Subcutaneous abdominal adipose tissue (tissue), 5 donors: ENCODE measurements around the gene ZNF18.
"Not testable (repeated sequence)": the region's sequence is repeated elsewhere in the genome, so short reads cannot be mapped to it uniquely, and the experiment has no call there.

Experiments used
- H3K27ac ChIP-seq: one replicate; pipeline ENCODE4 v1.7.0; 2013; ENCODE audit warnings: low read depth, mild to moderate bottlenecking, inconsistent platforms, low read length, moderate library complexity
- H3K27me3 ChIP-seq, 5 donors: one replicate each; pipeline ENCODE4 v1.7.0; 2013; ENCODE audit warnings: low read length in 5 of 5, inconsistent platforms in 1 of 5; ENCODE audit not compliant: control insufficient read depth in 5 of 5, insufficient read depth in 4 of 5
- H3K36me3 ChIP-seq, 5 donors: one replicate each; pipeline ENCODE4 v1.7.0; 2013; ENCODE audit warnings: low read length in 5 of 5; ENCODE audit not compliant: control insufficient read depth in 5 of 5, insufficient read depth in 5 of 5
- H3K4me1 ChIP-seq, 5 donors: one replicate each; pipeline ENCODE4 v1.7.0; 2013; ENCODE audit warnings: low read length in 5 of 5, mild to moderate bottlenecking in 3 of 5, moderate library complexity in 1 of 5; ENCODE audit not compliant: control insufficient read depth in 5 of 5, insufficient read depth in 5 of 5
- H3K4me3 ChIP-seq, 5 donors: one replicate each; pipeline ENCODE4 v1.7.0; 2013; ENCODE audit warnings: low read length in 5 of 5, low read depth in 1 of 5
- H3K9ac ChIP-seq, 5 donors: one replicate each; pipeline ENCODE4 v1.7.0; 2013; ENCODE audit warnings: low read length in 5 of 5, mild to moderate bottlenecking in 4 of 5, moderate library complexity in 3 of 5
- H3K9me3 ChIP-seq, 5 donors: one replicate each; pipeline ENCODE4 v1.7.0; 2013; ENCODE audit warnings: low read length in 5 of 5; ENCODE audit not compliant: control insufficient read depth in 5 of 5
- donor health status: healthy.
- donor health status: healthy.
- donor health status: healthy.
- donor health status: healthy.
- donor health status: healthy.

ZNF18 gene

GRCh38 chr17:11952610-11953009 is 44.7 kb downstream of the ZNF18 start:
- Histone ChIP-seq H3K36me3 (peaks cover 0 to 8% (median 5%) of the 10 kb centered on the region in 5 donors), H3K9me3 (peaks cover 4 to 25% (median 19%) of the 10 kb centered on the region in 5 donors), H3K4me1 (peaks cover 0 to 4% (median 0%) of the 10 kb centered on the region in 5 donors), H3K4me3 (peak overlapping the region in 1 of 5 donors; percentile 0), H3K9ac (no peak overlapping the region), H3K27ac (no peak overlapping the region), H3K27me3 (no peaks in the 10 kb centered on the region)

- peaks cover 0 to 4% (median 0%) of the 10 kb centered on the region in 5 donors for H3K4me1 ChIP-seq
- no peak overlapping the region for H3K4me3 ChIP-seq
- H3K36me3 ChIP-seq, result peaks cover 0 to 8% (median 3%) of the 10 kb centered on the region in 5 donors
- H3K9ac ChIP-seq, result no peak overlapping the region
- H3K27ac ChIP-seq, result no peak overlapping the region
- no peaks in the 10 kb centered on the region for H3K27me3 ChIP-seq
- H3K9me3 ChIP-seq, result peaks cover 4 to 25% (median 19%) of the 10 kb centered on the region in 5 donors
These were observed 46.3 kb downstream of the ZNF18 start for GRCh38 chr17:11950771-11951519.

- H3K4me3 ChIP-seq, H3K27me3 ChIP-seq, H3K36me3 ChIP-seq, H3K27ac ChIP-seq, H3K9ac ChIP-seq, H3K4me1 ChIP-seq: not testable (repeated sequence)
- H3K9me3 ChIP-seq, result peaks cover 4 to 20% (median 15%) of the 10 kb centered on the region in 5 donors
These were observed 47.7 kb downstream of the ZNF18 start for GRCh38 chr17:11949571-11949970.

GRCh38 chr17:11948789-11949188 is 48.5 kb downstream of the ZNF18 start:
- H3K27ac ChIP-seq, result no peak overlapping the region
- no peaks in the 10 kb centered on the region for H3K27me3 ChIP-seq
- peaks cover 0 to 4% (median 0%) of the 10 kb centered on the region in 5 donors for H3K4me1 ChIP-seq
- H3K9me3 ChIP-seq, result peaks cover 4 to 14% (median 12%) of the 10 kb centered on the region in 5 donors
- no peak overlapping the region for H3K9ac ChIP-seq
- no peak overlapping the region for H3K4me3 ChIP-seq
- peaks cover 0 to 8% (median 3%) of the 10 kb centered on the region in 5 donors for H3K36me3 ChIP-seq

- peaks cover 0 to 3% (median 0%) of the 10 kb centered on the region in 5 donors for H3K36me3 ChIP-seq
- H3K4me1 ChIP-seq, result peaks cover 0 to 4% (median 0%) of the 10 kb centered on the region in 5 donors
- no peak overlapping the region for H3K9ac ChIP-seq
- H3K27ac ChIP-seq, result no peak overlapping the region
- H3K27me3 ChIP-seq, result no peaks in the 10 kb centered on the region
- H3K9me3 ChIP-seq, result no peaks in the 10 kb centered on the region
- H3K4me3 ChIP-seq, result no peak overlapping the region
These were observed 52.7 kb downstream of the ZNF18 start for GRCh38 chr17:11944587-11944986.

GRCh38 chr17:11943759-11944347 is 53.4 kb downstream of the ZNF18 start:
- Histone ChIP-seq H3K4me1 (peaks cover 0 to 4% (median 0%) of the 10 kb centered on the region in 5 donors), H3K36me3 (peaks cover 0 to 3% (median 0%) of the 10 kb centered on the region in 5 donors), H3K4me3 (no peak overlapping the region), H3K27me3 (no peaks in the 10 kb centered on the region), H3K9ac (no peak overlapping the region), H3K9me3 (no peaks in the 10 kb centered on the region), H3K27ac (no peak overlapping the region)

- H3K9ac ChIP-seq, H3K4me1 ChIP-seq, H3K4me3 ChIP-seq, H3K27ac ChIP-seq, H3K36me3 ChIP-seq, H3K27me3 ChIP-seq, H3K9me3 ChIP-seq: not testable (repeated sequence)
These were observed 54.2 kb downstream of the ZNF18 start for GRCh38 chr17:11943086-11943485.

- Histone ChIP-seq H3K9me3 (no peaks in the 10 kb centered on the region), H3K27me3 (peaks cover 0 to 4% (median 0%) of the 10 kb centered on the region in 5 donors), H3K4me1 (no peaks in the 10 kb centered on the region), H3K27ac (no peak overlapping the region), H3K9ac (no peak overlapping the region), H3K36me3 (peaks cover 0 to 3% (median 0%) of the 10 kb centered on the region in 5 donors), H3K4me3 (no peak overlapping the region)
These were observed 56.4 kb downstream of the ZNF18 start for GRCh38 chr17:11940904-11941303.

GRCh38 chr17:11935734-11936406 is 61.4 kb downstream of the ZNF18 start:
- no peaks in the 10 kb centered on the region for H3K4me1 ChIP-seq
- H3K27ac ChIP-seq, result no peak overlapping the region

More at GRCh38 chr17:11935734-11936406, 61.4 kb downstream of the ZNF18 start:
- H3K9ac ChIP-seq, result no peak overlapping the region
- H3K9me3 ChIP-seq, result no peaks in the 10 kb centered on the region
- H3K27me3 ChIP-seq, result peaks cover 0 to 4% (median 0%) of the 10 kb centered on the region in 5 donors
- no peaks in the 10 kb centered on the region for H3K36me3 ChIP-seq
- H3K4me3 ChIP-seq, result no peak overlapping the region
